Endothelial cell of umbilical vein (primary cell): ENCODE data around the gene LYRM2. TPM values are rescaled to one million over a fixed set of nuclear protein-coding genes. Genes with fewer than 3 reads are reported as not detected.
A peak's percentile ranks its signal among the peaks of the same experiment; 100 is the strongest.

ENCODE experiments used
- BruUV-seq: library from RNA; stranded (reverse); fragments of 400-500 nt; replicated peaks from 2 replicates; lab custom pipeline; 2021; lab: Mats Ljungman, UMichigan
- CTCF ChIA-PET: fragments of 300-600, 350-600 bp; sonication (Branson Sonifier 250); formaldehyde crosslinking; loops from one replicate; lab custom pipeline; 2021; ENCODE audit warnings: antibody characterized with exemption, inconsistent platforms; lab: Charles Lee
- POLR2A ChIA-PET: fragments of 300-600, 350-600 bp; sonication (Branson Sonifier 250); formaldehyde crosslinking; loops from one replicate; lab custom pipeline; 2021; ENCODE audit warnings: antibody characterized with exemption, inconsistent platforms; lab: Charles Lee
- DNase-seq: peaks from one replicate; pipeline ENCODE4 v3.0.0-alpha.2; 2011; ENCODE audit warnings: low read depth, low spot score
- FAIRE-seq: peaks from 2 replicates; lab custom pipeline; 2011; peaks lifted over from hg19 to GRCh38; lab: Jason Lieb, UNC
- H2AFZ ChIP-seq: 2 replicates; pipeline ENCODE4 v1.6.0; 2012; ENCODE audit warnings: low read depth, low read length, control low read depth, inconsistent platforms
- H3K27ac ChIP-seq: 2 replicates; pipeline ENCODE4 v1.5.1; 2011; ENCODE audit warnings: low read depth, mild to moderate bottlenecking, control low read depth, low read length, moderate library complexity; ENCODE audit not compliant: insufficient read depth
- H3K27me3 ChIP-seq, 2 experiments: 2 replicates each; pipeline versions ENCODE4 v1.6.0 to v1.6.1; 2011; ENCODE audit warnings: low read length in 2 of 2, mixed read lengths in 1 of 2; ENCODE audit not compliant: control insufficient read depth in 2 of 2, insufficient read depth in 2 of 2
- H3K36me3 ChIP-seq, 2 experiments: 2 replicates in 1 of 2; 3 replicates in 1 of 2; pipeline ENCODE4 v1.5.1; 2011; ENCODE audit warnings: low read length in 2 of 2, mild to moderate bottlenecking in 1 of 2, moderate library complexity in 1 of 2; ENCODE audit not compliant: control insufficient read depth in 2 of 2, insufficient read depth in 2 of 2; ENCODE audit errors: extremely low read depth in 1 of 2
- H3K4me1 ChIP-seq: 3 replicates; pipeline ENCODE4 v1.5.1; 2011; ENCODE audit warnings: mild to moderate bottlenecking, low read length; ENCODE audit not compliant: control insufficient read depth, insufficient read depth; ENCODE audit errors: extremely low read depth
- H3K4me2 ChIP-seq: 2 replicates; pipeline ENCODE4 v1.6.1; 2011; ENCODE audit warnings: low read length, control low read depth, mixed read lengths; ENCODE audit not compliant: insufficient read depth
- H3K4me3 ChIP-seq, 3 experiments: fragments of 200-600 bp in 1 of 3; sonication (generic), shearing (Covaris generic) in 1 of 3; replicated peaks in 1 of 3; 2 replicates each; pipeline ENCODE4 v1.5.1; 2011 to 2016; ENCODE audit warnings: control low read depth in 3 of 3, low read length in 3 of 3, mild to moderate bottlenecking in 2 of 3, inconsistent platforms in 1 of 3, low read depth in 1 of 3, moderate library complexity in 1 of 3; ENCODE audit not compliant: insufficient read depth in 1 of 3
- H3K79me2 ChIP-seq: 2 replicates; pipeline ENCODE4 v1.6.0; 2012; ENCODE audit warnings: low read length, inconsistent platforms; ENCODE audit not compliant: control insufficient read depth, insufficient read depth
- H3K9ac ChIP-seq: replicated peaks from 2 replicates; pipeline ENCODE3; 2011; ENCODE audit warnings: low read length, control low read depth; ENCODE audit not compliant: insufficient read depth; ENCODE audit errors: extremely low read depth
- H3K9me1 ChIP-seq: replicated peaks from 3 replicates; pipeline ENCODE4 v1.6.0; 2011; ENCODE audit warnings: mild to moderate bottlenecking, low read length; ENCODE audit not compliant: control insufficient read depth, insufficient read depth; ENCODE audit errors: extremely low read depth
- H3K9me3 ChIP-seq: replicated peaks from 2 replicates; pipeline ENCODE4 v1.5.1; 2012; ENCODE audit warnings: low read length, inconsistent platforms; ENCODE audit not compliant: control insufficient read depth, insufficient read depth
- H4K20me1 ChIP-seq: replicated peaks from 2 replicates; pipeline ENCODE3; 2011; ENCODE audit warnings: mild to moderate bottlenecking, low read length; ENCODE audit not compliant: control insufficient read depth, insufficient read depth; ENCODE audit errors: extremely low read depth
- EZH2 ChIP-seq: IDR thresholded peaks from 2 replicates; pipeline ENCODE4 v1.6.1; 2012; ENCODE audit warnings: borderline replicate concordance, low read depth, mild to moderate bottlenecking, moderate library complexity, low read length, inconsistent platforms; ENCODE audit not compliant: severe bottlenecking
- FOS ChIP-seq: IDR thresholded peaks from 2 replicates; pipeline ENCODE4 v1.6.1; 2011; ENCODE audit warnings: mild to moderate bottlenecking, low read length, moderate library complexity, borderline replicate concordance; ENCODE audit not compliant: insufficient read depth
- GATA2 ChIP-seq: IDR thresholded peaks from 2 replicates; pipeline ENCODE4 v1.7.0; 2011; ENCODE audit warnings: low read depth, mild to moderate bottlenecking, moderate library complexity, mixed read lengths, low read length; ENCODE audit not compliant: insufficient read length, insufficient read depth
- JUN ChIP-seq: IDR thresholded peaks from 2 replicates; pipeline ENCODE4 v1.6.1; 2011; ENCODE audit warnings: borderline replicate concordance, low read depth; ENCODE audit not compliant: insufficient read length, insufficient read depth
- MYC ChIP-seq: IDR thresholded peaks from one replicate; pipeline ENCODE4 v1.6.1; 2011; ENCODE audit warnings: mild to moderate bottlenecking, low read depth, low read length
- POLR2A ChIP-seq: IDR thresholded peaks from 2 replicates; pipeline ENCODE4 v1.6.1; 2012; ENCODE audit warnings: low read depth, mild to moderate bottlenecking, control low read depth, low read length
- POLR2AphosphoS5 ChIP-seq: IDR thresholded peaks from 2 replicates; pipeline ENCODE4 v1.6.1; 2012; ENCODE audit warnings: low read depth, mild to moderate bottlenecking, control low read depth, low read length, moderate library complexity; ENCODE audit not compliant: insufficient read depth
- dilution Hi-C: fragments of 300-500 bp; cut with MboI; formaldehyde crosslinking; loops from one replicate; pipeline ENCODE4 v1.15.0; 2019; ENCODE audit warnings: low sequenced_read_pairs; ENCODE audit not compliant: extremely low pct_ligation_motif_present
- intact Hi-C: fragments of 100-400 bp; cut with micrococcal nuclease; formaldehyde crosslinking; loops from one replicate; pipeline ENCODE4 v1.10.0; 2022
- polyA plus RNA-seq, 4 experiments: library from polyadenylated mRNA; depleted of rRNA in 3 of 4; stranded (reverse) in 3 of 4; unstranded in 1 of 4; fragments of >200 nt; gene quantifications; 2 replicates each; pipeline versions ENCODE4 v1.2.1 to v1.2.3, GENCODE V29; 2011 to 2012; ENCODE audit warnings: missing spikeins in 1 of 4
- total RNA-seq: library from RNA; stranded (reverse); gene quantifications from 2 replicates; pipeline ENCODE4 v1.2.3, GENCODE V29; 2021
- TF ChIP-seq, protein P1 (sequence below), 2 donors: IDR thresholded peaks; 1 replicate in 1 of 2; 2 replicates in 1 of 2; pipeline ENCODE4 v1.5.1; 2011; ENCODE audit warnings: low read length in 2 of 2, mild to moderate bottlenecking in 2 of 2, moderate library complexity in 2 of 2, control low read depth in 1 of 2, inconsistent platforms in 1 of 2, low read depth in 1 of 2; ENCODE audit not compliant: insufficient read depth in 1 of 2; ENCODE audit errors: extremely low read depth in 1 of 2
- TF ChIP-seq, protein P2 (sequence below): IDR thresholded peaks from 2 replicates; pipeline ENCODE4 v1.6.1; 2011; ENCODE audit not compliant: insufficient read depth, insufficient read length

The LYRM2 gene
- total and polyA plus RNA-seq, 2 donors (not counting 3 experiments of a cell fraction or from before 2014, with no cell fraction given) = 11.8 to 41.9 TPM

DNA sequence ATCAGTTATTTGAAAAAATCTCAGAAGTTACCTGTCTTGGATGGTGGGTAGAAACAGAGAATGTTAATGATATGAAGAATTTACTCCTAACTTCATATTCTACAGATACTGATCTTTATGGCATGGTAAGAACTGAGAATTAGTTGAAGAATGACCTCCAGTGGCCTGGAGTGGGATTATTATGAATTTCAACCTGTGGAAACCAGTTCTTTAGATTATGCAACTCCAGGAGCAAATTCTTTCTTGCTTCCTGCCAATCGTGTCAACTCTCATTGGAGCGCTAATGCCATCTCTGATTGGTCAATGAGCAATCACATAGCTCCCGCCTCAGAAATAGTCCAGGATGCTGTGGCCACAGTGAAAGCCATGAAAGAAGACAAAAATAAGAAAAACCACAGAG lies 40.6 kb downstream of the LYRM2 start:
- dilution Hi-C loops = no loop called here
- no peaks in the 10 kb centered on the region for H3K79me2 ChIP-seq
- no peaks in the 10 kb centered on the region for H3K9me1 ChIP-seq
- peak; percentile 11 for DNase-seq
- ChIA-PET CTCF (interaction anchor here (1.1 to 1.7 kb wide), 2 partner anchors 12 to 27 kb away, joined by 3 to 7 read pairs; no protein-coding TSS in a partner anchor), POLR2A (no interaction called here)
- H3K9ac ChIP-seq = no peak overlapping the region
- H3K4me3 ChIP-seq = no peak overlapping the region
- no peaks in the 10 kb centered on the region for H3K36me3 ChIP-seq
- H2AFZ ChIP-seq = no peak overlapping the region
- BruUV-seq = no TSS peak
- H3K4me1 ChIP-seq = no peaks in the 10 kb centered on the region
- intact Hi-C loops = no loop called here
- peaks cover 0 to 2% of the 10 kb centered on the region in 2 experiments for H3K27me3 ChIP-seq
- no peaks in the 10 kb centered on the region for H4K20me1 ChIP-seq
- no peaks in the 10 kb centered on the region for H3K9me3 ChIP-seq
- no peak for FAIRE-seq
- TF ChIP-seq GATA2 (no peak), MYC (no peak), POLR2A (no peak)
- TF ChIP-seq, protein P1, sequence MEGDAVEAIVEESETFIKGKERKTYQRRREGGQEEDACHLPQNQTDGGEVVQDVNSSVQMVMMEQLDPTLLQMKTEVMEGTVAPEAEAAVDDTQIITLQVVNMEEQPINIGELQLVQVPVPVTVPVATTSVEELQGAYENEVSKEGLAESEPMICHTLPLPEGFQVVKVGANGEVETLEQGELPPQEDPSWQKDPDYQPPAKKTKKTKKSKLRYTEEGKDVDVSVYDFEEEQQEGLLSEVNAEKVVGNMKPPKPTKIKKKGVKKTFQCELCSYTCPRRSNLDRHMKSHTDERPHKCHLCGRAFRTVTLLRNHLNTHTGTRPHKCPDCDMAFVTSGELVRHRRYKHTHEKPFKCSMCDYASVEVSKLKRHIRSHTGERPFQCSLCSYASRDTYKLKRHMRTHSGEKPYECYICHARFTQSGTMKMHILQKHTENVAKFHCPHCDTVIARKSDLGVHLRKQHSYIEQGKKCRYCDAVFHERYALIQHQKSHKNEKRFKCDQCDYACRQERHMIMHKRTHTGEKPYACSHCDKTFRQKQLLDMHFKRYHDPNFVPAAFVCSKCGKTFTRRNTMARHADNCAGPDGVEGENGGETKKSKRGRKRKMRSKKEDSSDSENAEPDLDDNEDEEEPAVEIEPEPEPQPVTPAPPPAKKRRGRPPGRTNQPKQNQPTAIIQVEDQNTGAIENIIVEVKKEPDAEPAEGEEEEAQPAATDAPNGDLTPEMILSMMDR (IDR thresholded peaks at IDR 0.05; ENCODE audit: extremely low read depth in 1 of 2, insufficient read depth in 1 of 2, low read depth in 1 of 2, low read length in 2 of 2) = peak in 1 of 2 donors; percentile 1
- TF ChIP-seq, protein P2, sequence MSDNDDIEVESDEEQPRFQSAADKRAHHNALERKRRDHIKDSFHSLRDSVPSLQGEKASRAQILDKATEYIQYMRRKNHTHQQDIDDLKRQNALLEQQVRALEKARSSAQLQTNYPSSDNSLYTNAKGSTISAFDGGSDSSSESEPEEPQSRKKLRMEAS = no peak
- H3K27ac ChIP-seq = no peak overlapping the region
- H3K4me2 ChIP-seq = no peak overlapping the region

DNA sequence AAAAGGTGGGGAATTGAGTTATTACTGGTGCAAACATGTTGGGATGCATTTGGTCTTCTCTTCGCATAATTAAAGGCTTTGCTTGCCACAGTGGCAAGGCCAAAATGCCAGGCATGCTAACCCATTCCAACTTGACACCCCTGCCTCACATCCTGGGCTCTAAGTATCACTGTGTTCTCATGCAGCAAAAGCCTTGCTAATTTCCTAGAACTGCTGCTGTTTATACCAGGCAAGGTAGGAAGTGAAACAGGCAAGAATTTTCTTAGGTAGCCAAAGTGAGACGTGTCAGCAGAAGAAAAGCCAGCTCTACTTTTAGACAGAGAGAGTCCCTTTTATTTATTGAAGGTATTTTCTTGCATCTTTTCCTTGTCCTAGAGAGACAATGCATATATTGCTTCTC lies 41.2 kb downstream of the LYRM2 start:
- ChIA-PET CTCF (no interaction called here), POLR2A (no interaction called here)
- no TSS peak for BruUV-seq
- no peak overlapping the region for H3K4me2 ChIP-seq
- no peaks in the 10 kb centered on the region for H3K79me2 ChIP-seq
- peaks cover 0 to 2% of the 10 kb centered on the region in 2 experiments for H3K27me3 ChIP-seq
- dilution Hi-C loops = no loop called here
- TF ChIP-seq GATA2 = no peak
- TF ChIP-seq POLR2A = no peak
- no peak for TF ChIP-seq JUN
- TF ChIP-seq, protein P1 (IDR thresholded peaks at IDR 0.05; ENCODE audit: extremely low read depth in 1 of 2, insufficient read depth in 1 of 2, low read depth in 1 of 2, low read length in 2 of 2) = no peak
- TF ChIP-seq MYC = no peak
- no peak for TF ChIP-seq POLR2AphosphoS5
- TF ChIP-seq, protein P2 = no peak
- TF ChIP-seq FOS = no peak
- TF ChIP-seq EZH2 = no peak
- no peak overlapping the region for H2AFZ ChIP-seq
- H3K4me1 ChIP-seq = no peaks in the 10 kb centered on the region
- no peaks in the 10 kb centered on the region for H3K9me3 ChIP-seq
- H4K20me1 ChIP-seq = no peaks in the 10 kb centered on the region
- intact Hi-C loops = no loop called here
- DNase-seq (no peak), FAIRE-seq (no peak)
- no peak overlapping the region for H3K4me3 ChIP-seq
- H3K9ac ChIP-seq = no peak overlapping the region
- H3K9me1 ChIP-seq = no peaks in the 10 kb centered on the region
- no peaks in the 10 kb centered on the region for H3K36me3 ChIP-seq
- no peak overlapping the region for H3K27ac ChIP-seq
